Measurements from ENCODE around the gene PTPN3. TPM values are rescaled to one million over a fixed set of nuclear protein-coding genes. Genes with fewer than 3 reads are reported as not detected.

The PTPN3 gene
- total and polyA plus RNA-seq, 10 of the 15 experiments (the other 5 are each of a cell fraction or from before 2014, with no cell fraction given), result 0.18 to 1.3 (median 0.39) TPM

DNA sequence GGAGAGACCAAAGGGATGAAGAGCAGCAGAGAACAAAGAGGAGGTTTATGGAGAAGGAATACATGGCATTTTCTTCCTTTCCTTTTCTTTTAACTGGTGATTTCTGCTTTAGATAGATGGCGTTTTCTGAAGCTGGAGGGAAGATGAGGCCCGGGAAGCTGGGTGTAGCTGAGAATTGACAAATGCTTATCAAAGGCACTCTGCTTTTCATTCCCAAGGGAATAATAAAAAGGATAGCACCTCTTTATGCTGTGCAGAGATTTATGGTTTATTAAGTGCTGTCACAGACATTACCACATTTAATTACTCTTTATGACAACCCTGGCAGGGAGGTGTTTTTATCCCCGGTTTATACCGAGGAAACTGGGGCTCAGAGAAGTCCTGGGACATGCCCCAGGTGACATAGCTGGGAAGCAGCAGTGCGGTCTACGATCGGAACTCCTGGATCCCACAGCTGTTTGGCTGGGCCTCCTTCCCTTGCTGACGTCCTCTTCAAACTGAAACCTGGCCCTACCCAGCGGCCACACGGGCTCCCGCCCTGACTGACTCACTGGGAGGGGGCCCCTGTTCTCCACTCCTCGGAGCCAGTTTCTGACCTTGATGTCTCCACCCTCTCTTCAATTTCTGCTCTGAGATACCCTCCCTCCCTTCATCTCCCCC lies 169.0 kb downstream of the PTPN3 start (continued):
- TF ChIP-seq, protein P1, sequence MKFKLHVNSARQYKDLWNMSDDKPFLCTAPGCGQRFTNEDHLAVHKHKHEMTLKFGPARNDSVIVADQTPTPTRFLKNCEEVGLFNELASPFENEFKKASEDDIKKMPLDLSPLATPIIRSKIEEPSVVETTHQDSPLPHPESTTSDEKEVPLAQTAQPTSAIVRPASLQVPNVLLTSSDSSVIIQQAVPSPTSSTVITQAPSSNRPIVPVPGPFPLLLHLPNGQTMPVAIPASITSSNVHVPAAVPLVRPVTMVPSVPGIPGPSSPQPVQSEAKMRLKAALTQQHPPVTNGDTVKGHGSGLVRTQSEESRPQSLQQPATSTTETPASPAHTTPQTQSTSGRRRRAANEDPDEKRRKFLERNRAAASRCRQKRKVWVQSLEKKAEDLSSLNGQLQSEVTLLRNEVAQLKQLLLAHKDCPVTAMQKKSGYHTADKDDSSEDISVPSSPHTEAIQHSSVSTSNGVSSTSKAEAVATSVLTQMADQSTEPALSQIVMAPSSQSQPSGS (IDR thresholded peaks at IDR 0.05; ENCODE audit: low read length), result no peak
- TF ChIP-seq PAX8 (IDR thresholded peaks at IDR 0.05), result no peak

Small RNA genes within 50 kb of the gene (microRNA-seq; reads per million reads assigned to microRNA genes)
- 0.56 reads per million for gene MIR3927

Small RNA genes within 50 kb of the gene (small RNA-seq; reads per million reads assigned to genes)
- gene MIR3927, result not detected

Other genes with a start within 250 kb of the PTPN3 start
- 0.05 and 0.11 TPM in 2 replicates for gene EPB41L4B, start 177.2 kb downstream of the PTPN3 start, total RNA-seq (2014; rRNA removed)
- 0.13 and 0.14 TPM in 2 replicates for gene EPB41L4B, start 177.2 kb downstream of the PTPN3 start, total RNA-seq (2014; rRNA removed; fragmentation: Illumina TruSeq; extraction: Trizol)
- gene EPB41L4B, start 177.2 kb downstream of the PTPN3 start, total RNA-seq (2021), result 0.16 and 0.28 TPM in 2 replicates
- gene EPB41L4B, start 177.2 kb downstream of the PTPN3 start, polyA plus RNA-seq (2011; rRNA removed), result 0.75 and 1.6 TPM in 2 replicates
- 0.13 and 0.35 TPM in 2 replicates for gene EPB41L4B, start 177.2 kb downstream of the PTPN3 start, polyA plus RNA-seq (2014; fragmentation: Illumina TruSeq; extraction: Trizol)
- under 1 TPM; 0.04 to 0.13 TPM for gene EPB41L4B, start 177.2 kb downstream of the PTPN3 start, polyA plus RNA-seq (2014; fragmentation: Nextera tagmentation; extraction: Ambion mirVana)
- 0.05 and 0.24 TPM in 2 replicates for gene EPB41L4B, start 177.2 kb downstream of the PTPN3 start, polyA plus RNA-seq (2014; rRNA removed)
- under 1 TPM in 1 of 2 experiments, not detected in 1; 0.08 TPM for gene EPB41L4B, start 177.2 kb downstream of the PTPN3 start, polyA plus RNA-seq (2016; fragmentation: Nextera tagmentation; extraction: Ambion mirVana)

Data from GM12878 (cell line).